HepG2 (cell line): ENCODE measurements around the gene ANXA11. TPM values are rescaled to one million over a fixed set of nuclear protein-coding genes. Genes with fewer than 3 reads are reported as not detected.

ENCODE experiments used
- ATAC-seq: fragments of 200-7000 bp; cut with Tn5 transposase; 3 replicates; pipeline ENCODE4 v1.9.1; 2020; ENCODE audit warnings: mild to moderate bottlenecking, moderate library complexity
- BruUV-seq: library from RNA; stranded (reverse); fragments of 400-500 nt; replicated peaks from 2 replicates; lab custom pipeline; 2021; lab: Mats Ljungman, UMichigan
- CTCF ChIA-PET: fragments of 300-600 bp; formaldehyde crosslinking; extraction: SDS; loops from one replicate; lab custom pipeline; 2021; ENCODE audit warnings: low total read pairs, inconsistent platforms, low intra/inter-chr PET ratio; lab: Yijun Ruan, JAX
- POLR2A ChIA-PET: fragments of 350-600 bp; sonication (Branson Sonifier 250); formaldehyde crosslinking; loops from one replicate; lab custom pipeline; 2020; ENCODE audit warnings: antibody characterized with exemption, inconsistent platforms; lab: Yijun Ruan, JAX
- DNase-seq: peaks from one replicate; pipeline ENCODE4 v3.0.0-alpha.2; 2015; ENCODE audit warnings: low spot score
- FAIRE-seq: peaks from 3 replicates; lab custom pipeline; 2011; peaks lifted over from hg19 to GRCh38; lab: Jason Lieb, UNC
- H2AFZ ChIP-seq: one replicate; pipeline ENCODE4 v1.6.1; 2011; ENCODE audit warnings: low read length, inconsistent platforms
- H3K27ac ChIP-seq: fragments of 300-600 bp; 3 replicates; pipeline ENCODE4 v1.8.0; 2011; ENCODE audit warnings: mixed run types, mild to moderate bottlenecking, mixed read lengths, low read length, inconsistent platforms; ENCODE audit not compliant: insufficient read depth; ENCODE audit errors: extremely low read length
- H3K27me3 ChIP-seq, 2 experiments: fragments of 200-600 bp in 1 of 2; 2 replicates in 1 of 2; 3 replicates in 1 of 2; pipeline versions ENCODE4 v1.6.0 to v1.8.0; 2011; ENCODE audit warnings: low read length in 2 of 2, mild to moderate bottlenecking in 2 of 2, moderate library complexity in 2 of 2, inconsistent platforms in 1 of 2; ENCODE audit not compliant: insufficient read depth in 2 of 2, control insufficient read depth in 1 of 2
- H3K36me3 ChIP-seq, 2 experiments: fragments of 200-600 bp in 1 of 2; replicated peaks in 1 of 2; 2 replicates in 1 of 2; 3 replicates in 1 of 2; pipeline versions ENCODE4 v1.5.1 to v1.8.0; 2011; ENCODE audit warnings: low read length in 2 of 2, inconsistent platforms in 1 of 2; ENCODE audit not compliant: insufficient read depth in 2 of 2, control insufficient read depth in 1 of 2
- H3K4me1 ChIP-seq: 2 replicates; pipeline ENCODE4 v1.5.1; 2012; ENCODE audit warnings: low read length, inconsistent platforms; ENCODE audit not compliant: insufficient read depth
- H3K4me2 ChIP-seq: 2 replicates; pipeline ENCODE4 v1.6.0; 2011; ENCODE audit warnings: low read depth, low read length, inconsistent platforms
- H3K4me3 ChIP-seq, 3 experiments: fragments of 200-600 bp in 1 of 3; sonication (generic), shearing (Covaris generic) in 1 of 3; replicated peaks in 1 of 3; 2 replicates each; pipeline ENCODE4 v1.5.1; 2011 to 2016; ENCODE audit warnings: low read length in 3 of 3, inconsistent platforms in 2 of 3, low read depth in 2 of 3, mild to moderate bottlenecking in 2 of 3, control low read depth in 1 of 3, mixed read lengths in 1 of 3; ENCODE audit not compliant: insufficient read depth in 1 of 3
- H3K79me2 ChIP-seq: one replicate; pipeline ENCODE4 v1.6.1; 2011; ENCODE audit warnings: low read length, inconsistent platforms; ENCODE audit not compliant: insufficient read depth
- H3K9ac ChIP-seq: 2 replicates; pipeline ENCODE4 v1.6.0; 2011; ENCODE audit warnings: mild to moderate bottlenecking, low read depth, low read length, inconsistent platforms; ENCODE audit not compliant: insufficient read depth
- H3K9me3 ChIP-seq: 2 replicates; pipeline ENCODE4 v1.5.1; 2012; ENCODE audit warnings: mild to moderate bottlenecking, low read length
- H4K20me1 ChIP-seq: 2 replicates; pipeline ENCODE4 v1.6.0; 2011; ENCODE audit warnings: inconsistent platforms, mild to moderate bottlenecking, low read length, moderate library complexity; ENCODE audit not compliant: insufficient read depth
- AHR ChIP-seq: IDR thresholded peaks from 2 replicates; pipeline ENCODE4 v1.6.1; 2018; ENCODE audit warnings: missing genetic modification reagents, missing compliant biosample characterization
- BHLHE40 ChIP-seq: IDR thresholded peaks from 2 replicates; pipeline ENCODE4 v1.6.1; 2011; ENCODE audit warnings: low read length, improper control_type of control experiment
- CBFB ChIP-seq: sonication (generic); formaldehyde crosslinking; IDR thresholded peaks from 2 replicates; pipeline ENCODE4 v1.4.0; 2020; ENCODE audit warnings: missing genetic modification reagents
- FOXK1 ChIP-seq: sonication (generic); formaldehyde crosslinking; IDR thresholded peaks from 2 replicates; pipeline ENCODE4 v1.4.0; 2020; ENCODE audit warnings: low read depth, missing genetic modification reagents, borderline replicate concordance
- MED8 ChIP-seq: sonication (generic); formaldehyde crosslinking; IDR thresholded peaks from 2 replicates; pipeline ENCODE4 v1.8.1; 2023; ENCODE audit warnings: mild to moderate bottlenecking, missing genetic modification reagents; ENCODE audit not compliant: insufficient replicate concordance
- MIER3 ChIP-seq: IDR thresholded peaks from 2 replicates; pipeline ENCODE4 v1.6.1; 2016; ENCODE audit warnings: missing compliant biosample characterization, borderline replicate concordance
- NFYC ChIP-seq: IDR thresholded peaks from 2 replicates; pipeline ENCODE4 v1.6.1; 2016; ENCODE audit warnings: missing genetic modification reagents, missing compliant biosample characterization
- RNF2 ChIP-seq: fragments of 450-650 bp; conservative IDR thresholded peaks from 2 replicates; pipeline ENCODE4 v1.6.1; 2016; ENCODE audit warnings: low read depth
- SALL1 ChIP-seq: sonication (generic); formaldehyde crosslinking; IDR thresholded peaks from 2 replicates; pipeline ENCODE4 v1.8.0; 2022; ENCODE audit warnings: mild to moderate bottlenecking, missing genetic modification reagents
- SP5 ChIP-seq: IDR thresholded peaks from 2 replicates; pipeline ENCODE4 v1.6.1; 2016; ENCODE audit warnings: low read depth, borderline replicate concordance
- STAG1 ChIP-seq: sonication (generic); formaldehyde crosslinking; IDR thresholded peaks from 2 replicates; pipeline ENCODE4 v1.4.0; 2020; ENCODE audit warnings: missing genetic modification reagents
- SYNCRIP ChIP-seq: fragments of 200-400 bp; formaldehyde crosslinking; IDR thresholded peaks from 2 replicates; pipeline ENCODE4 v1.6.1; 2018; ENCODE audit warnings: mild to moderate bottlenecking, low read depth, low read length; ENCODE audit not compliant: insufficient read depth
- TBL1XR1 ChIP-seq: fragments of 150-350 bp; IDR thresholded peaks from 2 replicates; pipeline ENCODE4 v1.6.1; 2014; ENCODE audit warnings: borderline replicate concordance, low read length; ENCODE audit not compliant: partially characterized antibody
- TBP ChIP-seq: sonication (generic); formaldehyde crosslinking; IDR thresholded peaks from 2 replicates; pipeline ENCODE4 v1.5.0; 2020; ENCODE audit warnings: missing genetic modification reagents
- TRIM24 ChIP-seq: sonication (generic); formaldehyde crosslinking; IDR thresholded peaks from 2 replicates; pipeline ENCODE4 v1.8.0; 2022; ENCODE audit warnings: mild to moderate bottlenecking, missing genetic modification reagents
- YEATS2 ChIP-seq: sonication (generic); formaldehyde crosslinking; IDR thresholded peaks from 2 replicates; pipeline ENCODE4 v1.4.0; 2020; ENCODE audit warnings: missing genetic modification reagents, borderline replicate concordance
- ZNF432 ChIP-seq: sonication (generic); formaldehyde crosslinking; IDR thresholded peaks from 2 replicates; pipeline ENCODE4 v1.5.0; 2020; ENCODE audit warnings: missing genetic modification reagents, mild to moderate bottlenecking, borderline replicate concordance
- ZSCAN20 ChIP-seq: sonication (generic); formaldehyde crosslinking; IDR thresholded peaks from 2 replicates; pipeline ENCODE4 v1.4.0; 2020; ENCODE audit warnings: missing genetic modification reagents, mild to moderate bottlenecking, borderline replicate concordance
- WGBS: methylation state at CpG from one replicate; pipeline ENCODE4 v1.1.6; 2017; ENCODE audit warnings: low lambda C conversion rate; 5-methylcytosine and 5-hydroxymethylcytosine counted together
- in situ Hi-C: cut with HindIII; loops from 2 replicates; pipeline ENCODE4 v1.10.0; 2017; ENCODE audit warnings: low pct_unique_long_range_greater_than_20kb; ENCODE audit not compliant: extremely low pct_ligation_motif_present
- intact Hi-C: fragments of 100-400 bp; cut with micrococcal nuclease; formaldehyde crosslinking; loops from one replicate; pipeline ENCODE4 v1.10.0; 2022; ENCODE audit not compliant: unreplicated experiment
- polyA plus RNA-seq, 8 experiments: library from polyadenylated mRNA; depleted of rRNA in 3 of 8; stranded (reverse) in 7 of 8; unstranded in 1 of 8; fragments of >200 nt; fragmentation: Illumina TruSeq in 4 of 8; extraction: Trizol in 4 of 8; gene quantifications; 2 replicates each; pipeline versions ENCODE4 v1.2.1 to v1.2.3, GENCODE V29; 2011 to 2016; ENCODE audit warnings: low read depth in 4 of 8, missing spikeins in 1 of 8, mixed read lengths in 1 of 8; ENCODE audit not compliant: insufficient read depth in 1 of 8
- total RNA-seq, 5 experiments: library from RNA; depleted of rRNA; stranded (reverse); fragments of >200 nt; fragmentation: Illumina TruSeq; extraction: Trizol; gene quantifications; 2 replicates each; pipeline ENCODE4 v1.2.3, GENCODE V29; 2016; ENCODE audit warnings: low read depth in 1 of 5
- TF ChIP-seq, protein P1 (sequence below): sonication (generic); formaldehyde crosslinking; IDR thresholded peaks from 2 replicates; pipeline ENCODE4 v1.4.0; 2020; ENCODE audit warnings: mild to moderate bottlenecking, missing genetic modification reagents

Gene ANXA11
- total and polyA plus RNA-seq, 2 of the 13 experiments (the other 11 are each of a cell fraction or from before 2014, with no cell fraction given) = 30.6 to 51.5 TPM

- Histone ChIP-seq H3K4me2 (no peak overlapping the region), H3K4me1 (peaks cover 14% of the 10 kb centered on the region), H2AFZ (no peak overlapping the region), H3K27ac (no peak overlapping the region), H3K27me3 (no peaks in the 10 kb centered on the region), H3K36me3 (no peaks in the 10 kb centered on the region), H4K20me1 (no peaks in the 10 kb centered on the region), H3K79me2 (peaks cover 11% of the 10 kb centered on the region), H3K4me3 (no peak overlapping the region), H3K9me3 (no peaks in the 10 kb centered on the region), H3K9ac (no peak overlapping the region)
- CTCF ChIA-PET = no interaction called here
- BruUV-seq = no TSS peak
- ATAC-seq (peak; percentile 56), FAIRE-seq (no peak), DNase-seq (no peak)
- POLR2A ChIA-PET = no interaction called here
- intact Hi-C loops = no loop called here
- WGBS = 83% methylated on average over 12 of the region's 12 CpGs
- TF ChIP-seq FOXK1 (CRISPR knock-in tag) (no peak), CBFB (CRISPR knock-in tag) (no peak), SYNCRIP (no peak), YEATS2 (CRISPR knock-in tag) (no peak), RNF2 (no peak), STAG1 (CRISPR knock-in tag) (no peak), MED8 (CRISPR knock-in tag) (no peak), TRIM24 (CRISPR knock-in tag) (no peak), ZNF432 (CRISPR knock-in tag) (no peak), ZSCAN20 (no peak), SP5 (CRISPR knock-in tag) (no peak), BHLHE40 (no peak), AHR (no peak), TBP (CRISPR knock-in tag) (no peak), TBL1XR1 (no peak), SALL1 (CRISPR knock-in tag) (no peak), MIER3 (no peak), NFYC (CRISPR knock-in tag) (no peak)
- TF ChIP-seq, protein P1, sequence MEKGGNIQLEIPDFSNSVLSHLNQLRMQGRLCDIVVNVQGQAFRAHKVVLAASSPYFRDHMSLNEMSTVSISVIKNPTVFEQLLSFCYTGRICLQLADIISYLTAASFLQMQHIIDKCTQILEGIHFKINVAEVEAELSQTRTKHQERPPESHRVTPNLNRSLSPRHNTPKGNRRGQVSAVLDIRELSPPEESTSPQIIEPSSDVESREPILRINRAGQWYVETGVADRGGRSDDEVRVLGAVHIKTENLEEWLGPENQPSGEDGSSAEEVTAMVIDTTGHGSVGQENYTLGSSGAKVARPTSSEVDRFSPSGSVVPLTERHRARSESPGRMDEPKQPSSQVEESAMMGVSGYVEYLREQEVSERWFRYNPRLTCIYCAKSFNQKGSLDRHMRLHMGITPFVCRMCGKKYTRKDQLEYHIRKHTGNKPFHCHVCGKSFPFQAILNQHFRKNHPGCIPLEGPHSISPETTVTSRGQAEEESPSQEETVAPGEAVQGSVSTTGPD (CRISPR knock-in tag) = no peak
- in situ Hi-C loops = no loop called here
Observed at GRCh38 chr10:80177781-80178636, 27.3 kb downstream of the ANXA11 start.
